Heart left ventricle (tissue), 13 donors: ENCODE results near the gene PRSS2.

Experiments used
- POLR2A ChIP-seq, 2 donors: fragments of 450-650 bp; IDR thresholded peaks; one replicate each; pipeline ENCODE4 v1.6.1; 2017; ENCODE audit warnings: antibody characterized with exemption in 2 of 2, mild to moderate bottlenecking in 2 of 2, moderate library complexity in 2 of 2
- TF ChIP-seq, protein P1 (sequence below), 12 donors: fragments of 200-600 bp; sonication (generic) in 4 of 12; IDR thresholded peaks; one replicate each; pipeline versions ENCODE4 v1.5.0 to v1.8.0; 2018 to 2022; ENCODE audit warnings: antibody characterized with exemption in 12 of 12, mild to moderate bottlenecking in 5 of 12
- donor health status: ischemic (EF 13 %, LVEDD 7.1; RV severe dilation, severe dysfunction).
- donor health status: DM: no; HTN: yes; CAD: no.
- donor health status: DM: no; HTN: no; CAD: no.
- donor health status: ischemic (EF 25% LVEDD 6.9; RV normal size, moderate dysfunction).
- donor health status: ischemic (EF 25% LVEDD 5.7; RV mildly dilated, moderate dysfunction).
- donor health status: ischemic (EF 35%, LVEDD 5.7; RV mildly dilated, moderate dysfunction).
- donor health status: nonischemic (EF 11% LVEDD 7.7; RV severe dilation, severe dysfunction).
- donor health status: DM: yes; HTN: yes; CAD: no.
- donor health status: PGD.
- donor health status: ischemic (EF 29% LVEDD 5.4; RV normal size, mild dysfunction).
- donor health status: nonischemic (EF 23%, LVEDD 6.1; RV moderate dilation, normal function).

DNA sequence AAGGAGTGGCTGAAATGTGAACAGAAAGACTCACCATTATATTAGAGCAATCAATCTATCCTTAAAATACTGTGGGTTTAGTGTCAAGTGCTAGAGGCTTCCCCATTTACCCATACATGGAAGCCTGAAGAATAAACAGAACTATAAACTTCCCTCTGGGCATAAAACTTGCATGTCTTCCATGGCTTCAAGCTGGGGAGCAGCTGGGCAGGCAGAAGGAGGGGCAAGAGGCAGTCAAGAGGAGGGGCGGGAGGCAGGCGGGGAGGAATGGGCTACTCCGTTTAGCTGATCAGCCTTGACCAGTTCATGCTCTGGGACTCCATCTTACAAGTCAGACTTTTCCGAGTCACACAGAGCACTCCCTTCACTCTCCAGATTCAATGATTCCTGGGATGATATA lies 25.0 kb upstream of the PRSS2 start:
- no peak for TF ChIP-seq POLR2A (IDR thresholded peaks at IDR 0.05)
- TF ChIP-seq, protein P1, sequence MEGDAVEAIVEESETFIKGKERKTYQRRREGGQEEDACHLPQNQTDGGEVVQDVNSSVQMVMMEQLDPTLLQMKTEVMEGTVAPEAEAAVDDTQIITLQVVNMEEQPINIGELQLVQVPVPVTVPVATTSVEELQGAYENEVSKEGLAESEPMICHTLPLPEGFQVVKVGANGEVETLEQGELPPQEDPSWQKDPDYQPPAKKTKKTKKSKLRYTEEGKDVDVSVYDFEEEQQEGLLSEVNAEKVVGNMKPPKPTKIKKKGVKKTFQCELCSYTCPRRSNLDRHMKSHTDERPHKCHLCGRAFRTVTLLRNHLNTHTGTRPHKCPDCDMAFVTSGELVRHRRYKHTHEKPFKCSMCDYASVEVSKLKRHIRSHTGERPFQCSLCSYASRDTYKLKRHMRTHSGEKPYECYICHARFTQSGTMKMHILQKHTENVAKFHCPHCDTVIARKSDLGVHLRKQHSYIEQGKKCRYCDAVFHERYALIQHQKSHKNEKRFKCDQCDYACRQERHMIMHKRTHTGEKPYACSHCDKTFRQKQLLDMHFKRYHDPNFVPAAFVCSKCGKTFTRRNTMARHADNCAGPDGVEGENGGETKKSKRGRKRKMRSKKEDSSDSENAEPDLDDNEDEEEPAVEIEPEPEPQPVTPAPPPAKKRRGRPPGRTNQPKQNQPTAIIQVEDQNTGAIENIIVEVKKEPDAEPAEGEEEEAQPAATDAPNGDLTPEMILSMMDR (IDR thresholded peaks at IDR 0.05): no peak
